HTR-8/SVneo (cell line): ENCODE data around the gene CNOT4.
"Not testable (repeated sequence)": the region's sequence is repeated elsewhere in the genome, so short reads cannot be mapped to it uniquely, and the experiment has no call there.

Source experiments
- DNase-seq: peaks from one replicate; pipeline ENCODE4 v3.0.0; 2011; ENCODE audit warnings: low spot score, mixed read lengths; ENCODE audit not compliant: insufficient read length
- FAIRE-seq: peaks from 2 replicates; lab custom pipeline; 2011; peaks lifted over from hg19 to GRCh38; lab: Jason Lieb, UNC

Gene CNOT4

GRCh38 chr7:135334830-135335543 is 174.9 kb downstream of the CNOT4 start:
- DNase-seq (no peak), FAIRE-seq (no peak)

- FAIRE-seq (no peak), DNase-seq (no peak)
Measured at GRCh38 chr7:135333946-135334345, 176.0 kb downstream of the CNOT4 start.

DNA sequence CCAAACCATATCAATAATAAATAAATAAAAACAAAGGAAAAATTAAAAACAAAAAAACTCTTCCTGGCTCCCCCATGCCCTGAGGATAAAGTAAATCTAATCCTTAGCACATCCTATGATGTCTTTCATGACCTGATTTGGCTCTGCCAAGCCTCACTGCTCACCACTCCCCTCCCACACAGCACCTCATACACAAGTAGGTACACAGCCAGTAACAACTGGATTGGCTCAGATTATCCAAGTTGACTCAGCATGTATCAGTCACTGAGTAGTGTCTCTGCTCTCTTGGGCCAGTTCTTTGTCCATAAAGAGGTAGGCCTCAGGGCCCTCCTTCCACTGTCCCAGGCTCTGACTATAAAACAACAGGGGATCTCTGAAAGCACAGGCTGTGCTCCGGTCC is 176.7 kb downstream of the CNOT4 start:
- no peak for DNase-seq

DNA sequence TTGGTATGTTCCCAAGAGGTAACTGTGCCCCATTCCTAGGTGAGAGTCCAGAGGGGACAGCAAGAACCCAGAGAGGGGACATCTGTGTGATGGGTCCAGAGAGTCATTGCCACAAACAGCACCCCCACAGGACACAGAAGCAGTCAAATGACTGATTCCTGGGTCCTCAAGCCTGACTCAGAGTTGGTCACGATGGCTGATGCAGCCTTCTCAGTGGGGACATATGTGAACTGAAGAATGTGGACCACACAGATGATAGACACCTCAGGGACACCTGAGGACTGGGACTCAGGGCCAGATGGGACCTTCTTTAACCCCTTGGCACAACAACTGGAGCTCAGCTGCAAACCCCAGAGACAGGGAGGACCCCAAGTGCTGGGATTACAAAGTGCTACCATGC is 179.8 kb downstream of the CNOT4 start:
- DNase-seq (no peak), FAIRE-seq (no peak)

More for the DNA sequence above, 176.7 kb downstream of the CNOT4 start:
- FAIRE-seq = no peak

DNA sequence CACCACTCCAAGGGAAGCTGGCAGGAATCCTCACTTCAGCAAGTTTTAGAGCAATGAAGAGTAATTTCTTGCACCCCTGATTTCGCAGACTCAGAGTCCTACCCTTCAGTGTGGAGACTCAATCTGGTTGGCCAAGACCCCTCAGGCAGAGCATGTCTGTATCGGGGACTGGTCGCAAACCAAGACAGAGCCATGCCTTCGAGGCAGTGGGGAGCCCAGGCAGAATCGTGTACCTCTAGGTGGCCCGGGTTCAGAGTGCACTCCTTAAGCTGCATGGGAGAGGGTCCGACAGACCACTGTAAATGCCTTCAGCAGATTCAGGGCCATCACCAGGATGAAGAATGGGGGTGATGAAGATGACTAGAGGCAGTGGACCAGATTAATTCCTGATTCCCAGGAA is 181.4 kb downstream of the CNOT4 start:
- FAIRE-seq = no peak
- DNase-seq = no peak

DNA sequence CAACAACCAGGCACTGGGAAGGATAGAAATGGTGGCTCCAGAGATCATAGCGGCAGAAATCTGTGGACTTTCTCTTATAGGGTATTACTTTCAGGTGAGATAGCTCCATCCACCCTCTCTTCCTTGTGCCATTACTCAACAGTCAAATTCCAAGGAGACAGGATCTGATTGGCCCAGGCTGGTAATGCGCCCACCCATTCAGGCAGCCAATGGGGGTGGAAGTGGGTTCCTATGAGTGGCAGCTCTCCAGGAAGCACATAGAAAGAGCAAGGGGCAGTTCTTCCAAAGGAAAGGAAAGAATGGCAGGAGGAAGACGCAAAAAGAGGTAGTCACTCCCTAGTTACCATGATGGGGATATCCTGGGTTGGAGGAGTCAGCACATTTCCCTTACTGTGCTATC is 181.8 kb downstream of the CNOT4 start:
- DNase-seq (no peak), FAIRE-seq (no peak)

DNA sequence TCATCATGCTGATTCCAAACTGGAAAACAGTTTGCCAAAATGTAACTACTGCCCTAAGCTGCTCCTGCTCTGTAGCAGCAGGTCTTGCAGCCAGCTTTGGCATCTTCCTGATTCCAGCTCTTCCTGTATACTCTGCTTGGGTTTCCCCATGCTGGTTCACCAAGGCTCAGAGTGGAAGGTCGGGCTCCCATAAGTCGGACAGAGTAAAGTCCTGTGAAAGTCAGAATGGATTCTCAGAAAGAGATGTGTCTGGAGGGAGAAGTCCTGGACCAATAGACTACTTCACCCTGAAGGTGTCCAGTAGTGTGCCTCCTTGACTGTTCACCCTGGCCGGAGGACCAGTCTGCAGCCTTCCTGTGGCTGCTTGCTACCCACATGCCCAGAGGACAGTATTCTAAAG is 182.4 kb downstream of the CNOT4 start:
- no peak for FAIRE-seq
- no peak for DNase-seq

DNA sequence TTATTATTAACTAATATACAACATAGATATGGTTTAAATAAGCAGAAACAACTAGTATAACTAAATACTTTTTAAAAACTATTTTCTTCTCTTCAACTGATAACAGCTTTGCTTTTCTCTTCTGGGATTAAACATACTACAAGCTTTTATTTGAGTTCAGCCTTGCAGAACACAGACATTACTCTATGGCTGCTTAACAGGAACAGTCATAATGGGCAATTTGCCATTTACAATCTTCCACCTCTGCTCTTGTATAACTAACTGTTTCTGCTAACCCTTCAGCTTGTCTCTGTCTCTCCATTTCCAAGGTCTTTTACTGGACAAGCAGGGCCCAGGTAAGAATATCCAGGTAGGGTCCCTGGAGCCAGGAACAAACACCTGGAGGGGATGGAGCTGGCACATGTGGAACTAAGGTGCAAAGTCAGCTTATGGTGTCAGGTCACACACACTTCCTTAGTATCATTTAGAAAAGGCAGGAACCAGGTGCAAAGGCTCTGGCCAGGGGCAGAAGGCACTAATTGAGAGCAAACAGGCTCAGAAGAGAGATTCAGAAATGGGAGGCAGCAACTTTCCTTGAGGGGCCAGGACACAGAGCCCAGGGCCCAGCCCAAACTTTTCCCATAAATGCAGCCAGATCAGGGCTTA is 183.1 kb downstream of the CNOT4 start:
- FAIRE-seq (no peak), DNase-seq (no peak)

GRCh38 chr7:135322571-135323340 is 187.1 kb downstream of the CNOT4 start:
- FAIRE-seq = no peak

GRCh38 chr7:135321556-135321955 is 188.3 kb downstream of the CNOT4 start:
- FAIRE-seq (no peak), DNase-seq (no peak)

More at GRCh38 chr7:135322571-135323340, 187.1 kb downstream of the CNOT4 start:
- no peak for DNase-seq

DNA sequence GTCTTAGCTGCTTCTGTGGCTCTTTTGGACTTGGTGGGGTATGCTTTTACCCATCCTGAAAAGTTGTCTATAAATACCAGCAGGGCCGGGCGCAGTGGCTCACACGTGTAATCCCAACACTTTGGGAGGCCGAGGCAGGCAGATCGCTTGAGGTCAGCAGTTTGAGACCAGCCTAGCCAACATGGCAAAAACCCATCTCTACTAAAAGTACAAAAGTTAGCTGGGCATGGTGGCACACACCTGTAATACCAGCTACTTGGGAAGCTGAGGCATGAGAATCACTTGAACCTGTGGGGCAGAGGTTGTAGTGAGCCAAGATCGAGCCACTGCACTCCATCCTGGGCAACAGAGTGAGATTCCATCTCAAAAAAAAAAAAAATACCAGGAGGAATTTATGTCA is 188.9 kb downstream of the CNOT4 start:
- not testable (repeated sequence) for FAIRE-seq, DNase-seq

DNA sequence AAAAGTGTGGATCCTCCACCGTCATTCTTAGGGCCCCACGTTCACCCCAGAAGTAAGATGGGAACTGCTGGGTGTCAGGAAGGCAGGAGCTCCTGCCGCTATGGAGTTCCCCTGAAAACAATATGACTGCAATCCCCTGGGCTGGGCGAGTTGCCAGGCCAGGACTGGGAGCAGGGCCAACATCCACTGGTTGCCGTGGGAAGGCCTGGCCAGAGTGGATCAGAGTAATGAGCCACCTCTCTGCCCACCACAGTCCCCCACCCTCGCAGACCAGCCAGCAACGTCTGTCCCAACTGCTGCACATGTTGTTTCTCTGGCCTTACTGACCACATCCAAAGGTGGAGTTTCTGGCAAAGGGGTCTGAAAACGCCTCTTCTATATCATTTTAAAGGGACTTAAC is 189.6 kb downstream of the CNOT4 start:
- FAIRE-seq = no peak
- peak; percentile 38 for DNase-seq

DNA sequence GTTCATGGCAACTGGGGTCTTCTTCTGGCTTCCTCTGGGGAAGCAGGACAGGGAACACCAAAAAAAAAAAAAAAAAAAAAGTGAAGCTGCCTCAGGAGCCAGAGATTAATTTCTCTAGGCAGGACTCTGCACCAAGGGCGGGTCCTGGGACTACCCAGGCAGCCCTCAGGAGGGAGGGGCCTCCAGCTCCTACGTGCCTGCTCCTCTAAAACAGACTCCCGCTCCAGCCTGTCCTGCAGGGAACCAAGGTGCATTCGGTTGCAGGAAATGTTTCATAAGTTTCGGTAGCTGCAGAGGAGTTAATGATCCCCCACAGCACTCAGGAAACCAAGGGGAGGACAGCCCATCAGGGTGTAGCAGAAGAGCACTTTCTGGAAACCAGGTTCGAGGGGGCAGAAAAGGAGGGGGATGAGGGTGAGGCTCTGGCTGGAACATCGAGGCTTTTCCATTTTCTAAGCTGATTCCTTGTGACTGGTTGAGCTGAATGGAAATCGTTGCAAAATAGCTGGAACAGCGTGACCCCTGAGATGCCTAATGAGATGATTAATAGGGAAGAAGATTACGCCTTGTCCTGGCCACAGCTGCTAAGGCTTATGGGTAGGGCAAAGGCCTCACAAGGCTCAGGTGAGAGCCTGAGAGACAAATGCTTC is 192.1 kb downstream of the CNOT4 start:
- DNase-seq = no peak
- FAIRE-seq = no peak

DNA sequence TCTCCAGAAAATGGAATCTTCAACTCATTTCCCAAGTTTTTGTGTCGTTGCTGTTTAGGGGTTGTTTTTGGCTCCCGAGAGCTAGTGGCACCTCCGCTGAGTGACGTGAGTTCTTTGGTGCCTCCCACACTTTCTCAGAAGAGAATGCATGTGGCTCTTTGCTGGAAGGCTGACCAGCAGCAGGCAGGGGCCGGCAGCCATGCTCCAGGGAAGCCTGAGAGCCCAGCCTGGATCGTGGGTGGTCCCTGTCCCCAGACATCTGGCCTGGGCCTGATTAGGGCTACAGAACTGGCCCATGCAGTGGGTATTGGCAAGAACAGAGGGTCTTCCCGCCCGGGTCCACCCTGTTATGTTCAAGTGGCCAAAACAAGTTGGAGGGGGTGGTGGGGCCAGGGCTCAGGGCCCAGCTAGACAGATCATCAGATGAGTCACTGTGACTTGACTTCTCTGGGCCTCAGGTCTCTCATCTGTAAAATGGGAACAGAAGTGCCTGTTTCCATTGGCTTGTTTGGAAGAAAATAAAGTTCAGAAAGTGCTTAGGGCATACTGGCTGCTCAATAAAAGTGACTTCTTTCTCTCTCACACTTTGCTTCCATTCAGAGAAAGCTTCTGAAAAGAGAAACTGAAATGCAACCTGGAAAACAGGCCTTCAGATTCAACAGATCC is 193.1 kb downstream of the CNOT4 start:
- FAIRE-seq = no peak
- no peak for DNase-seq

GRCh38 chr7:135313971-135314370 is 195.9 kb downstream of the CNOT4 start:
- DNase-seq (no peak), FAIRE-seq (no peak)
